HG03457 (cell line): ENCODE measurements around the gene CDON.
"Not testable (repeated sequence)": the region's sequence is repeated elsewhere in the genome, so short reads cannot be mapped to it uniquely, and the experiment has no call there.

Experiments used
- ATAC-seq: cut with Tn5 transposase; IDR thresholded peaks from one replicate; pipeline ENCODE4 v1.9.1; 2021; ENCODE audit warnings: moderate number of reproducible peaks; ENCODE audit not compliant: unreplicated experiment

The CDON gene

GRCh38 chr11:126051117-126051516 is 11.5 kb downstream of the CDON start:
- no peak for ATAC-seq

- no peak for ATAC-seq
Observed at GRCh38 chr11:126049159-126049558, 13.5 kb downstream of the CDON start.

- ATAC-seq = no peak
Observed at GRCh38 chr11:126048197-126048596, 14.5 kb downstream of the CDON start.

GRCh38 chr11:126046570-126047195 is 16.0 kb downstream of the CDON start:
- ATAC-seq = no peak

- ATAC-seq = no peak
Observed at GRCh38 chr11:126039485-126040271, 23.0 kb downstream of the CDON start.

DNA sequence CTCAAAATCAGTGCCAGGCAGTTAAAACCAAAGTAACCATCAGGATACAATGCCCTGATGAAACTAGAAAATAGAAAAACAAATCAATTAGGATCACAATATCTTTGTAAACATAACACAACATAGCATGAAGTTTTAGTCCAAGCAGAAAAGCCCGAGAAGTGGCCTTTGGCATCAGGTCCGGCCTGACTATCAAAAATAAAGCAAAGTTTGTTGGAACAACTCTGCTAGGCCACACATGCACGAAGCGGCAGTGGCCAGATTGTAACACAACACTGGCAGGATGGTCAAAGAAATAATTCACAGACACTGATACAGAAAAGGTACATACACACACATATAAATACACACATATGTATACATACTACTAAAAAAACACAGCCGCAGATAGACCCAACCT is 26.9 kb downstream of the CDON start:
- ATAC-seq = no peak

DNA sequence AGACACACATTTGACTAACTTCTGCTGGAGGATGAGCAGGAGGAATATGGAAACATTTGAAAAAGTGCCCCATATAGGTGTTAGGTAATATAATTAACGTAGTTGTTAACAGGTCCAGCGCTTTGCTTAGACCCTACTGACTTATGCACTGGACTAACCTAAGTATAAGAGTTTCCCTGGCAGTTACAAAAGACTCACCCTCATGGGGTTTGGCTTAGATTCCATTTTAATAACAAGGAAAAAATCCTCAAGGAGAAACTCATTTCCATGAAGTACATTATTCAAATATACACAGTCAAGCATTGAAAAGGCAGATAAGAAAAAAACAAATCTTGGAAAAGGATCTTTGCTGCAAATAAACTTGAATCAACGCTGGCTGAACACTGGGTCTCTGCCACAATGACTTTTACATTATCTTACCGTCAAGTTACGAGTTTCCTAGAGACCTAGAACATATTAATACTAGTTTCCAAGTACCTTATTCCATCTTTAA is 27.7 kb downstream of the CDON start:
- ATAC-seq = no peak

GRCh38 chr11:126034039-126034932 is 28.4 kb downstream of the CDON start:
- ATAC-seq = no peak

- no peak for ATAC-seq
Observed at GRCh38 chr11:126032375-126032774, 30.3 kb downstream of the CDON start.

DNA sequence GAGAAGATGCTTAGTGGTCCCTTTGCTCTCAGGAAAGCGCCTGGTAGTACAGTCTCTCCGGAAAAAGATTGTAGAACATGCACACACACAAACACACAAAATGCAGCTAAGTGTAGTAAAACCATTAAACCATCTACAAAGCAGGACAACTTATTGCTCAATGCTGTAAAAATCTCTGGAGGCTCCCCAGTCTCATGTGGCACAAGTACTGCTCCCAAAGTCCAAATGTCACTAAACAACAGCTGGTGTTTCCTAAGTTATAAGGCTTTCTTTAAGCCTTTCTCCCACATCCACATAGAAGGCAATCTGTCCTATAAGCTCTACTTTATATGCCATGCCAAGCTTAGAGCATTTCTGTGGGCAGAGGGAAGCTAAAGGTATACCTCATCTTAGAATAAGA is 32.9 kb downstream of the CDON start:
- ATAC-seq = no peak

- ATAC-seq = no peak
Observed at GRCh38 chr11:126029237-126029636, 33.4 kb downstream of the CDON start.

DNA sequence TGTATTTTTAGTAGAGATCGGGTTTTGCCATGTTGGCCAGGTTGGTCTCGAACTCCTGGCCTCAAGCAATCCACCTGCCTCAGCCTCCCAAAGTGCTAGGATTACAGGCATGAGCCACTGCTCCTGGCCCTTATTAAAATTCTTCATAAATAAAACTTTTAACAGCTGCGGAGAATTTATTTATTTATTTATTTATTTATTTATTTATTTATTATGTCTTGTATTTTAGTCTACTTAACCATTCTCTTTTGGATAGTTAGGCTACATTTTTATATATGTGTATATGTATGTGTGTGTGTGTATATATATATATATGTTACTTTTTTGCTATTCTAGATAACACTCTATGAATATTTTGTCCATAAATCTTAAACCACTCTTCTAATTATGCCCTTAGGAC is 34.1 kb downstream of the CDON start:
- ATAC-seq = not testable (repeated sequence)

DNA sequence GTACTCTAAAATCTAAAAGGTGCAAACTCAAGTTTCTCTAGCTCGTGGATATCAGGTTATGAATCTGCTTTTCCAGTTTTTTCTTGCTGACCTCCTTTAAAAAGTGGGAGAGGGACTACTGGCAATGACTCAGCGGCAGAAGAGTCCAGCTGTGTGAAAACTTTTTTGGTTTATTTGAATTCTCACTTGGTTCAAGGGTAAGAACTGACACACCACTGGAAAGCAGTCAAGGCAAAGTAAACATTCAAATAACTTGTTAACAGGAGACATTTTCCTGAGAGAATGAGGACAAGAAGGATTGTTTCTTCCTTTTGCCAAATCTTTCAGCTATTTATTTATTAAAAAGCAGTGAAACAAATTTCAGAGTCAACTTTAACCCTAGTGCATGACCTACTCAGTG is 36.1 kb downstream of the CDON start:
- ATAC-seq = no peak

DNA sequence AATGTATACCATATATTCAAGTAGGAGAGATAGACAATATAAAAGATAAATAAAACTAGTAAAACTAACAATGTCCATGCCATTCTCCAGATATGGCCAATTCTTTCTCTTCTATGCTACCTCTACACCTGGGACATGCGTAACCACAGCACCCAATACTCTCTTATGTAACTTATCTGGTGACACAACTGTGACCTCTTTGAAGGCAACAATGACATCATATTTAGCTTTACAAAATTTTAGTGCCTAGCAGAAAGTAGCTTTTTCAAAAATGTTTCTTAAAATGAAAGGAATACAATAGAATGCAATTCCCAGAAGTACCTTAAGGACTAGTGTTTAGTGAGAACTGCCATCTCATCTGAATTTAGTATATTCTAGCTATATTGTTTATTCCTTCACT is 36.8 kb downstream of the CDON start:
- ATAC-seq = no peak

DNA sequence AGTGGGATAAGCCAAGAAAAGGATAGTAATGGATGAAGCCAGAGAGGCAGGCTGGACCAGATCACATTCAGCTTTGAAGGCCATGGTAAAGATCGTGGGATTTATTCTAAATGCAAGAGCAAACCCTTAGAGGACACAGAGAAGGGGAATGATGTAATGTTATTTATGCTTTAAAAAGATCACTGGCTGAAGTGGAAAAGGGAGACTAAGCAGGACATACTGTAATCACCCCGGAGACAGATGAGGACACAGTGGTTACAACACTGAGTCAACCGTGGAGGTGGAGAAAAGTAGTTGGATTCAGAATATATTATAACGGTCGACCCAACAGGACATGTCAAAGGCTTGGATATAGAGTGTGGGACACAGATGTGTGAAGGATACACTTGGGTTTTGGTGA is 38.5 kb downstream of the CDON start:
- ATAC-seq = no peak

DNA sequence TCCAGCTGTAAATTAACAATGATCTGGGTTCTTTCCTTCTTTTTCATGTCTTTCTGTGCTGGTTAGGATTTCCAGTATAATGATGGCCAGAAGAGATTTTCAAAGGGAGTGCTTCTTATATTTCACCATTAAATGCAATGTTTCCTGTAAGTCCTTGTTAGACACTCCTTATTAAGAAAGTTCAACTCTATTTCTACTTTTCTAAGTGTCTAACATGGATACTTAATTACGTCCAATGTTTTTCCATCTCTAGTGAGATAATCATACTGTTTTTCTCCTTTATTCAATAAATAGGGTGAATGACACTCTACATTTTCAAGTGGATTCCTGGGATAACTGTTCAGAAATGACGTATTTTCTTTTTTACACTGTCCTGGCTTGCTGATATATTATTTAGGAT is 49.8 kb downstream of the CDON start:
- no peak for ATAC-seq

GRCh38 chr11:126011754-126012153 is 50.9 kb downstream of the CDON start:
- no peak for ATAC-seq

GRCh38 chr11:126011265-126011664 is 51.4 kb downstream of the CDON start:
- no peak for ATAC-seq

DNA sequence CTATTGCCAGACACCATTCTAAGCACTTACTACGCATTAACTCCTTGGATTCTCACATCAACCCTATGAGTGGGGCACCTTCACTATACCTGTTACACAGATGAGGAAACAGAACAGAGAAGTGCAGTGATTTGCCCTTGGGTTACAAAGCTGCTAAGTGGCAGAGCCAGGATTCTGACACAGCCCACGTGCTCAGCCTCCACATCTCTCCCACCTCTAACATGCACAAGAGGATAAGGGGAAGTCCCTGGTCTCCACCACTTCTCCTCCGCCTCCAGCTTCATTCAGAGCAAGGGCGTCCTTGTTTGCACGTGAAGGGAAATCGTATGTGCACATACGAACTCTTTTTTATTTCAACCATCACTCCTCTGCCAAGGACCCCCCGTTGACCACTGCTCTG is 53.7 kb downstream of the CDON start:
- no peak for ATAC-seq

DNA sequence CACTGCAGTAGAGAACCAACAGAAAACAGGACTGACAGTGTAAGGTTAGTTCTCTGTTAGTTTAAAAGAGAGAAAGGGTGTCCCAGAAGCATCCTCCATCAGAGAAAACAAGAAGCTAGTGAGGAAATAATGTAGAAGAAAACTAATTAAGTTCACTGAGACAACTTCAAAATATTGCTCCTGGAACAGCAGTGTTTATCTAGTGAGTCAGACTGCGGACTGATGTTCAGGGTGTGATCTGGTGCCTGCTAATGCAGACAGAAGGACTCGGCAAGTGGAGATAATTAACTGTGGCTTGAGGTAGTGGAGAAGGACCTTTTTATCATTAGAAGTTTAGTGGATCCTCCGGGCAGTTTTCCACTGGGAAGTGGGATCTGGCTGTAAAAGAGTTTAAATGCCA is 55.4 kb downstream of the CDON start:
- ATAC-seq = no peak

- no peak for ATAC-seq
Observed at GRCh38 chr11:126006068-126006467, 56.6 kb downstream of the CDON start.

- no peak for ATAC-seq
Observed at GRCh38 chr11:126002181-126002580, 60.5 kb downstream of the CDON start.
